Spleen (tissue), 11 donors: ENCODE data around the gene EXOC4. TPM values are rescaled to one million over a fixed set of nuclear protein-coding genes. Genes with fewer than 3 reads are reported as not detected.
A peak's percentile ranks its signal among the peaks of the same experiment; 100 is the strongest.

Experiments
- DNase-seq: peaks from one replicate; pipeline ENCODE4 v3.0.0-alpha.2; 2020
- H3K27ac ChIP-seq, 8 donors: fragments of 200-600 bp; sonication (generic) in 7 of 8; 1 replicate in 4 of 8; 2 replicates in 4 of 8; pipeline versions ENCODE4 v1.5.0 to v1.8.0; 2016 to 2021; ENCODE audit warnings: inconsistent platforms in 4 of 8, mild to moderate bottlenecking in 4 of 8, moderate library complexity in 1 of 8
- H3K27me3 ChIP-seq, 7 donors: fragments of 200-600 bp; sonication (generic) in 6 of 7; replicated peaks in 1 of 7; 1 replicate in 4 of 7; 2 replicates in 3 of 7; pipeline versions ENCODE4 v1.5.0 to v1.8.0; 2016 to 2021; ENCODE audit warnings: inconsistent platforms in 3 of 7, mild to moderate bottlenecking in 1 of 7
- H3K36me3 ChIP-seq, 6 donors: fragments of 200-600 bp; sonication (generic) in 5 of 6; 1 replicate in 4 of 6; 2 replicates in 2 of 6; pipeline versions ENCODE4 v1.5.0 to v1.8.0; 2016 to 2021; ENCODE audit warnings: inconsistent platforms in 2 of 6
- H3K4me1 ChIP-seq, 6 donors: fragments of 200-600 bp; sonication (generic) in 5 of 6; 1 replicate in 3 of 6; 2 replicates in 3 of 6; pipeline versions ENCODE4 v1.5.0 to v1.8.0; 2016 to 2021; ENCODE audit warnings: inconsistent platforms in 3 of 6
- H3K4me3 ChIP-seq, 8 donors: fragments of 200-600 bp; sonication (generic) in 7 of 8; 1 replicate in 4 of 8; 2 replicates in 4 of 8; pipeline versions ENCODE4 v1.5.0 to v1.8.0; 2016 to 2021; ENCODE audit warnings: inconsistent platforms in 4 of 8, mild to moderate bottlenecking in 4 of 8, moderate library complexity in 2 of 8
- H3K9me3 ChIP-seq, 8 donors: fragments of 200-600 bp; sonication (generic) in 7 of 8; 1 replicate in 4 of 8; 2 replicates in 4 of 8; pipeline versions ENCODE4 v1.5.0 to v1.8.0; 2016 to 2021; ENCODE audit warnings: inconsistent platforms in 4 of 8
- POLR2A ChIP-seq, 3 donors: fragments of 450-650 bp; IDR thresholded peaks; one replicate each; pipeline ENCODE4 v1.5.1; 2017; ENCODE audit warnings: antibody characterized with exemption in 3 of 3, mild to moderate bottlenecking in 1 of 3
- POLR2AphosphoS5 ChIP-seq, 3 donors: sonication (generic); formaldehyde crosslinking; IDR thresholded peaks; one replicate each; pipeline ENCODE4 v1.5.1; 2017; ENCODE audit warnings: antibody characterized with exemption in 3 of 3
- WGBS, 5 donors: extraction: QIAGEN DNeasy Blood & Tissue Kit in 3 of 5; methylation state at CpG; one replicate each; pipeline versions ENCODE4 v1.1.5 to v1.1.7; 2013 to 2018; 5-methylcytosine and 5-hydroxymethylcytosine counted together
- intact Hi-C: fragments of 100-400 bp; cut with DNase I; formaldehyde crosslinking; loops from one replicate; pipeline ENCODE4 v1.15.0; 2023; ENCODE audit warnings: low total_unique reads
- polyA plus RNA-seq, 3 donors: library from polyadenylated mRNA; stranded (reverse); fragments of 200-250 nt; gene quantifications; one replicate each; pipeline ENCODE4 v1.2.1, GENCODE V29; 2013
- total RNA-seq, 7 donors: library from RNA; depleted of rRNA in 3 of 7; stranded (reverse); fragments of >200 nt in 3 of 7; fragmentation: NEBNext Ultra II Directional in 4 of 7; extraction: Animal tissue kit (Norgen Biotek cat#: 25700) in 4 of 7; gene quantifications; one replicate each; pipeline versions ENCODE4 v1.1.0 to v1.2.1, GENCODE V29; 2016 to 2021
- TF ChIP-seq, protein P1 (sequence below), 11 experiments: fragments of 200-600 bp in 7 of 11; fragments of 450-650 bp in 4 of 11; sonication (generic) in 4 of 11; IDR thresholded peaks in 8 of 11; conservative IDR thresholded peaks in 3 of 11; 1 replicate in 7 of 11; 2 replicates in 4 of 11; pipeline versions ENCODE4 v1.4.0 to v1.8.0; 2016 to 2021; ENCODE audit warnings: antibody characterized with exemption in 11 of 11, inconsistent platforms in 4 of 11, mild to moderate bottlenecking in 1 of 11
- donor health status: healthy with polysubstance abuse.
- donor health status: DM: no; HTN: no; CAD: no; lungs with moderate emphysema.
- donor health status: DM: no; HTN: no; CAD: no.
- donor health status: Bipolar disorder and iron deficiency.
- donor health status: healthy.
- donor health status: DM: no; HTN: no; CAD: no.
- donor health status: DM: yes; HTN: yes; CAD: no.

Gene EXOC4
- total and polyA plus RNA-seq, 10 donors = 14.1 to 138 (median 102) TPM

DNA sequence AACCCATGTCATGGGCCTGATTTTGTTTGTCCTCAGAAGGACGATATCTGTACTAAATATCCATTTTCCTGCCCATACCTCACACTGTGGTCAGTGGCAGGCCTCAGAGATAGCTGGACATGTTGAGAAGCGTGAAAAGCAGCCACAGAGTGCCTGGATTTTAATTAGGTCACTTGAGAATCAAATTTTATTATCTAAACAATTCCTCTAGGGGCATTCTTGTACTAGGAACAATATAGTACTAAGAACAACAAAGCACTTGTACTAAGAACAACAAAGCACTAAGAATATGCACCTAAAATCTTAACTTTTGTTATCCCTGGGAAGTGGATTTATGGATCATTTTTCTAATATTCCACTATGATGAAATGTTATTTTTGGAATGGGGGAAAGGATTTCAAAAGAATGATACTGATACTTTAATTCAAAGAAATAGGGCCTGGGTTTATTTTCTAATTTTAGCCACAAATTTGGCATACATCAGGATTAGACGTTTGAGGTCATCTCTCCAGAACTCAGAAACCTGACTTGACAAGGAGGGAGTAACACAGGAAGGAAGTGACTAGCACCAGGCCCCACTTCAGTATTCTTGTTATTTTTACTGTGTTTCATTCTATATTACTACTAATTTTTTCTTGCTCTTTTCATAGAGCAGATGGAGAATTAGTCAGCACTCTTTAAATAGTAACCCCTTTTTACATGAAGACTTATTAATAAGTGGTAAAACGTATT, 112.2 kb downstream of the EXOC4 start:
- WGBS, 5 donors = 47 to 57% (median 52%) methylated on average over 4 of the region's 4 CpGs
- H3K9me3 ChIP-seq = peaks cover 0 to 9% (median 0%) of the 10 kb centered on the region in 8 donors
- H3K4me3 ChIP-seq = no peak overlapping the region
- H3K4me1 ChIP-seq = peaks cover 10 to 18% (median 14%) of the 10 kb centered on the region in 6 donors
- H3K27ac ChIP-seq = peak overlapping the region in 2 of 8 donors; percentile 1 to 7
- intact Hi-C loops = no loop called here
- H3K36me3 ChIP-seq = peaks cover 0 to 18% (median 0%) of the 10 kb centered on the region in 6 donors
- TF ChIP-seq POLR2AphosphoS5 (IDR thresholded peaks at IDR 0.05) (no peak), POLR2A (IDR thresholded peaks at IDR 0.05) (no peak)
- TF ChIP-seq, protein P1, sequence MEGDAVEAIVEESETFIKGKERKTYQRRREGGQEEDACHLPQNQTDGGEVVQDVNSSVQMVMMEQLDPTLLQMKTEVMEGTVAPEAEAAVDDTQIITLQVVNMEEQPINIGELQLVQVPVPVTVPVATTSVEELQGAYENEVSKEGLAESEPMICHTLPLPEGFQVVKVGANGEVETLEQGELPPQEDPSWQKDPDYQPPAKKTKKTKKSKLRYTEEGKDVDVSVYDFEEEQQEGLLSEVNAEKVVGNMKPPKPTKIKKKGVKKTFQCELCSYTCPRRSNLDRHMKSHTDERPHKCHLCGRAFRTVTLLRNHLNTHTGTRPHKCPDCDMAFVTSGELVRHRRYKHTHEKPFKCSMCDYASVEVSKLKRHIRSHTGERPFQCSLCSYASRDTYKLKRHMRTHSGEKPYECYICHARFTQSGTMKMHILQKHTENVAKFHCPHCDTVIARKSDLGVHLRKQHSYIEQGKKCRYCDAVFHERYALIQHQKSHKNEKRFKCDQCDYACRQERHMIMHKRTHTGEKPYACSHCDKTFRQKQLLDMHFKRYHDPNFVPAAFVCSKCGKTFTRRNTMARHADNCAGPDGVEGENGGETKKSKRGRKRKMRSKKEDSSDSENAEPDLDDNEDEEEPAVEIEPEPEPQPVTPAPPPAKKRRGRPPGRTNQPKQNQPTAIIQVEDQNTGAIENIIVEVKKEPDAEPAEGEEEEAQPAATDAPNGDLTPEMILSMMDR (IDR thresholded peaks at IDR 0.05 in 8 of 11, conservative IDR thresholded peaks at IDR 0.05 in 3 of 11) = no peak
- no peak for DNase-seq
- H3K27me3 ChIP-seq = no peaks in the 10 kb centered on the region

DNA sequence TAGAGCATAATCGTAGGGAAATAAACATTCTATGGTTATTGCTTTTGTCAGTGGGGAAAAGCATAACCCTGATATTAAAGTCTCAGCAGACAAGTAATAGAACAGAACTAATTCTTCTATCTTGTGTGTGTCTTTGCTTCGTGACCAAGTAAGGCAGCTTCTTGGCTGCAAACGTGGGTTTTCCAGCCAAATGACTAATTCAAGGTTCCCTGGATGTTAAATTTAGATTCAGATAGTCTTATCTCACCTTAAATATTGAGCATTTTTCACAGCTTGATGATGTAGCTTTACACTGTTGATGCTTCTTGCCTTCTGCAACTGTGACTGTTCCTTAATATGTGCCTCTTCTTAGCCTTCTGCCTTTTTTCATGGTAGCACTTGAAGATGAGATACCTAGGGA, 113.0 kb downstream of the EXOC4 start:
- WGBS, 5 donors = 66 to 83% (median 70%) methylated on average over 3 of the region's 3 CpGs
- no peak overlapping the region for H3K27ac ChIP-seq
- H3K36me3 ChIP-seq = peaks cover 0 to 14% (median 0%) of the 10 kb centered on the region in 6 donors
- TF ChIP-seq, protein P1 (IDR thresholded peaks at IDR 0.05 in 8 of 11, conservative IDR thresholded peaks at IDR 0.05 in 3 of 11) = no peak
- no peak for TF ChIP-seq POLR2AphosphoS5 (IDR thresholded peaks at IDR 0.05)
- TF ChIP-seq POLR2A (IDR thresholded peaks at IDR 0.05) = no peak
- H3K9me3 ChIP-seq = peaks cover 0 to 8% (median 0%) of the 10 kb centered on the region in 8 donors
- no peaks in the 10 kb centered on the region for H3K27me3 ChIP-seq
- H3K4me3 ChIP-seq = no peak overlapping the region
- intact Hi-C loops = no loop called here
- H3K4me1 ChIP-seq = peaks cover 10 to 23% (median 17%) of the 10 kb centered on the region in 6 donors
- DNase-seq = no peak

DNA sequence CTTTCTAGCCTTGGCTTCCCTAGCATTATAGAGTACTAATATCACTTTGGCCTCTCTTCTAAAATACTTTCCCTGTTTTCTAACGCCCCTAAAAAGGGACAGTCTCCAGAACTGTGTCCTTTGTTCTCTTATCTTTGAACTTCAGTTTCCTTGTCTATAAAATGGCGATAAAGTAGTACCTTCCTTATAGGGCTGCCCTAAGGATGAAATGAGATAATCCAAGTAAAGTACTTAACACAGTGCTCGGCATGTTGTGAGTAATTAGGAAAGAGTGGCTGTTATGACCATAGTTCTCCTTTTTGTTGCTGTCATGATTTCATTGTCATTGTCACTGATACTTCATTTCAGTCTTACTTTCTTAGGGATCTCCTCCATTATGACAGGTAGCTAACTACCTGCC, 114.7 kb downstream of the EXOC4 start:
- Histone ChIP-seq H3K27me3 (no peaks in the 10 kb centered on the region), H3K4me3 (no peak overlapping the region), H3K4me1 (peaks cover 10 to 26% (median 17%) of the 10 kb centered on the region in 6 donors), H3K27ac (no peak overlapping the region), H3K9me3 (no peaks in the 10 kb centered on the region), H3K36me3 (no peaks in the 10 kb centered on the region)
- WGBS, 5 donors = 63 to 77% (median 71%) methylated on average over 3 of the region's 3 CpGs
- TF ChIP-seq POLR2A (IDR thresholded peaks at IDR 0.05) = no peak
- TF ChIP-seq POLR2AphosphoS5 (IDR thresholded peaks at IDR 0.05) = no peak
- TF ChIP-seq, protein P1 (IDR thresholded peaks at IDR 0.05 in 8 of 11, conservative IDR thresholded peaks at IDR 0.05 in 3 of 11) = no peak
- DNase-seq = no peak
- intact Hi-C loops = no loop called here

DNA sequence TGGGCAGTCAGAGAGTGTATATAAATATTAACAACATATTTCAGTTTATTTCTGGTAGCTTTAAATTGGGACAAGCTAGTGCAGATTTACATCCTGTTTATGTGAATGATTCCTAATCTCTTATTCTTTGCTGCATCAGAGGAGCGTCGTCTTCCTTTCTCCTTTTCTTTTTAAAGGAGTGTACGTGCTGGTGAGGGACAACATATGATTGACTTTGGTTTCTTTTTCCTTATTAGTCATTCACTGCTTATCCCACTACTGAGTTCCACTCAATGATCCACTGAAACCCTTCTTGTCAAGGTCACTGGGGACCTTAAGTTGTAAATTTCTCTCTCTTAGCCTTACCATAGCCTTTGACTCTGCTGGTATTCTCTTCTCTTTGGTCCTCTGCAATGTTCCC, 116.3 kb downstream of the EXOC4 start:
- no peak overlapping the region for H3K4me3 ChIP-seq
- TF ChIP-seq POLR2AphosphoS5 (IDR thresholded peaks at IDR 0.05) (no peak), POLR2A (IDR thresholded peaks at IDR 0.05) (no peak)
- TF ChIP-seq, protein P1 (IDR thresholded peaks at IDR 0.05 in 8 of 11, conservative IDR thresholded peaks at IDR 0.05 in 3 of 11) = no peak
- no peak for DNase-seq
- H3K4me1 ChIP-seq = peaks cover 10 to 26% (median 17%) of the 10 kb centered on the region in 6 donors
- no peak overlapping the region for H3K27ac ChIP-seq
- no peaks in the 10 kb centered on the region for H3K27me3 ChIP-seq
- H3K9me3 ChIP-seq = no peaks in the 10 kb centered on the region
- 71 to 78% (median 75%) methylated on average over 3 of the region's 3 CpGs for WGBS, 5 donors
- intact Hi-C loops = no loop called here
- no peaks in the 10 kb centered on the region for H3K36me3 ChIP-seq
